GM12878 (cell line): ENCODE data around the gene ERN2. TPM values are rescaled to one million over a fixed set of nuclear protein-coding genes. Genes with fewer than 3 reads are reported as not detected.

Experiments used
- ATAC-seq: fragments of 200-7000 bp; cut with Tn5 transposase; 3 replicates; pipeline ENCODE4 v1.9.1; 2020; ENCODE audit warnings: mild to moderate bottlenecking, moderate library complexity
- BruUV-seq: library from RNA; stranded (reverse); fragments of 400-500 nt; replicated peaks from 2 replicates; lab custom pipeline; 2021; lab: Mats Ljungman, UMichigan
- CTCF ChIA-PET: fragments of 300-600 bp; sonication (Branson Sonifier 250); formaldehyde crosslinking; extraction: SDS; loops from one replicate; lab custom pipeline; 2021; ENCODE audit warnings: inconsistent platforms; lab: Yijun Ruan, JAX
- POLR2A ChIA-PET: fragments of 350-600 bp; formaldehyde crosslinking; extraction: SDS; loops from one replicate; lab custom pipeline; 2021; ENCODE audit warnings: inconsistent platforms; lab: Charles Lee
- RAD21 ChIA-PET: fragments of 300-600 bp; sonication (Branson Sonifier 250); formaldehyde crosslinking; loops from one replicate; lab custom pipeline; 2023; ENCODE audit warnings: antibody characterized with exemption; ENCODE audit not compliant: unreplicated experiment; lab: Charles Lee
- SMC1A ChIA-PET: fragments of 300-600 bp; sonication (Branson Sonifier 250); formaldehyde crosslinking; loops from one replicate; lab custom pipeline; 2023; ENCODE audit not compliant: unreplicated experiment, uncharacterized antibody; lab: Charles Lee
- DNase-seq: peaks from one replicate; pipeline ENCODE4 v3.0.0-alpha.2; 2011; ENCODE audit warnings: low read depth, low spot score
- FAIRE-seq: peaks from 3 replicates; lab custom pipeline; 2011; peaks lifted over from hg19 to GRCh38; lab: Jason Lieb, UNC
- H2AFZ ChIP-seq: 2 replicates; pipeline ENCODE4 v1.6.0; 2011; ENCODE audit warnings: low read depth, low read length, control low read depth; ENCODE audit not compliant: control insufficient read depth
- H3K27ac ChIP-seq: 2 replicates; pipeline ENCODE4 v1.5.1; 2011; ENCODE audit warnings: control low read depth; ENCODE audit not compliant: control insufficient read depth, insufficient read depth
- H3K27me3 ChIP-seq, 2 experiments: replicated peaks in 1 of 2; 2 replicates each; pipeline versions ENCODE4 v1.6.0 to v1.6.1; 2011; ENCODE audit warnings: low read length in 1 of 2; ENCODE audit not compliant: control insufficient read depth in 2 of 2, insufficient read depth in 2 of 2
- H3K36me3 ChIP-seq, 2 experiments: 2 replicates each; pipeline ENCODE4 v1.5.1; 2011; ENCODE audit warnings: low read length in 1 of 2; ENCODE audit not compliant: control insufficient read depth in 2 of 2, insufficient read depth in 2 of 2
- H3K4me1 ChIP-seq: 2 replicates; pipeline ENCODE4 v1.6.1; 2011; ENCODE audit warnings: mild to moderate bottlenecking, low read length, moderate library complexity, mixed read lengths; ENCODE audit not compliant: control insufficient read depth, insufficient read depth
- H3K4me2 ChIP-seq: 2 replicates; pipeline ENCODE4 v1.6.0; 2011; ENCODE audit warnings: control low read depth; ENCODE audit not compliant: control insufficient read depth, insufficient read depth
- H3K4me3 ChIP-seq: fragments of 200-600 bp; sonication (generic); 2 replicates; pipeline ENCODE4 v1.5.1; 2016
- H3K79me2 ChIP-seq: 2 replicates; pipeline ENCODE4 v1.6.0; 2011; ENCODE audit warnings: low read length; ENCODE audit not compliant: control insufficient read depth, insufficient read depth
- H3K9ac ChIP-seq: 2 replicates; pipeline ENCODE4 v1.8.0; 2011; ENCODE audit warnings: low read length, control low read depth, mixed read lengths; ENCODE audit not compliant: control insufficient read depth, insufficient read depth
- H3K9me3 ChIP-seq: replicated peaks from 3 replicates; pipeline ENCODE4 v1.5.1; 2011; ENCODE audit warnings: mild to moderate bottlenecking, low read length; ENCODE audit not compliant: control insufficient read depth, insufficient read depth
- H4K20me1 ChIP-seq: 2 replicates; pipeline ENCODE4 v1.6.0; 2011; ENCODE audit not compliant: control insufficient read depth, insufficient read depth
- BMI1 ChIP-seq: fragments of 450-650 bp; IDR thresholded peaks from 2 replicates; pipeline ENCODE4 v1.6.1; 2016; ENCODE audit warnings: mild to moderate bottlenecking, moderate library complexity, borderline replicate concordance
- CBFB ChIP-seq: IDR thresholded peaks from 2 replicates; pipeline ENCODE4 v1.6.1; 2016; ENCODE audit warnings: antibody characterized with exemption, low read depth
- CEBPB ChIP-seq, 2 experiments: fragments of 150-350 bp in 1 of 2; IDR thresholded peaks; 2 replicates each; pipeline ENCODE4 v1.6.1; 2012 to 2014; ENCODE audit warnings: low read depth in 2 of 2, low read length in 2 of 2, borderline replicate concordance in 1 of 2, inconsistent platforms in 1 of 2
- POU2F2 ChIP-seq: IDR thresholded peaks from 3 replicates; pipeline ENCODE4 v1.6.1; 2011; ENCODE audit warnings: low read depth, mild to moderate bottlenecking, low read length, borderline replicate concordance
- SKIL ChIP-seq: fragments of 450-650 bp; IDR thresholded peaks from 2 replicates; pipeline ENCODE4 v1.6.1; 2017; ENCODE audit warnings: mild to moderate bottlenecking, low read depth, inconsistent platforms; ENCODE audit not compliant: poor library complexity, severe bottlenecking
- WGBS: methylation state at CpG from one replicate; pipeline ENCODE4 v1.1.6; 2016; ENCODE audit warnings: low lambda C conversion rate; ENCODE audit not compliant: insufficient replicate concordance, insufficient coverage; ENCODE audit errors: missing lambda C conversion rate; 5-methylcytosine and 5-hydroxymethylcytosine counted together
- in situ Hi-C: fragments of 300-500 bp; cut with MboI; formaldehyde crosslinking; loops from 9 replicates; pipeline ENCODE4 v1.14.3; 2018; ENCODE audit warnings: mixed read lengths
- intact Hi-C: fragments of 100-400 bp; cut with micrococcal nuclease; formaldehyde crosslinking; loops from one replicate; pipeline ENCODE4 v1.14.2; 2022; ENCODE audit not compliant: unreplicated experiment
- polyA plus RNA-seq, 11 experiments: library from polyadenylated mRNA; depleted of rRNA in 4 of 11; unstranded in 6 of 11; stranded (reverse) in 5 of 11; fragments of >200 nt; fragmentation: Nextera tagmentation in 4 of 11; fragmentation: Illumina TruSeq in 1 of 11; extraction: Ambion mirVana in 4 of 11; extraction: Trizol in 1 of 11; gene quantifications; 1 replicate in 1 of 11; 2 replicates in 10 of 11; pipeline versions ENCODE4 v1.2.1 to v1.2.3, GENCODE V29; 2011 to 2016; ENCODE audit warnings: inconsistent platforms in 2 of 11, missing spikeins in 2 of 11, low read depth in 1 of 11
- total RNA-seq, 4 experiments: library from RNA; depleted of rRNA in 3 of 4; stranded (reverse); fragments of >200 nt in 3 of 4; fragmentation: Illumina TruSeq in 1 of 4; extraction: Trizol in 1 of 4; gene quantifications; 2 replicates each; pipeline versions ENCODE4 v1.2.1 to v1.2.3, GENCODE V29; 2013 to 2021

ERN2 gene
- total and polyA plus RNA-seq, 10 of the 15 experiments (the other 5 are each of a cell fraction or from before 2014, with no cell fraction given) = 0.06 to 0.95 (median 0.36) TPM; not detected in 5

- FAIRE-seq (no peak), DNase-seq (no peak), ATAC-seq (no peak)
- H3K4me1 ChIP-seq = peaks cover 4% of the 10 kb centered on the region; the same call in 1 of the 2 replicates
- no peak overlapping the region for H3K4me3 ChIP-seq
- H2AFZ ChIP-seq = no peak overlapping the region
- no peaks in the 10 kb centered on the region for H3K27me3 ChIP-seq
- in situ Hi-C loops = loop anchor here (10.0 kb wide), 1 partner anchor 525 kb away; the partner anchor contains the start of gene CACNG3
- H3K9ac ChIP-seq = no peak overlapping the region
- ChIA-PET CTCF (interaction anchor here (0.6 to 1.9 kb wide), 5 partner anchors 52 to 526 kb away, joined by 3 to 6 read pairs (median 3); partner anchors contain the start of gene CACNG3), POLR2A (no interaction called here), RAD21 (no interaction called here), SMC1A (interaction anchor here (1.0 kb wide), 1 partner anchor 280 kb away, joined by 3 read pairs; no protein-coding TSS in a partner anchor)
- H4K20me1 ChIP-seq = no peaks in the 10 kb centered on the region
- no peak for TF ChIP-seq SKIL
- no peak for TF ChIP-seq BMI1
- TF ChIP-seq POU2F2 = no peak
- TF ChIP-seq CEBPB (IDR thresholded peaks at IDR 0.05; ENCODE audit: borderline replicate concordance in 1 of 2, low read depth in 2 of 2, low read length in 2 of 2) = no peak
- TF ChIP-seq CBFB = no peak
- BruUV-seq = no TSS peak
- WGBS = 47% methylated on average over 12 of the region's 12 CpGs
- H3K79me2 ChIP-seq = no peaks in the 10 kb centered on the region
- no peak overlapping the region for H3K27ac ChIP-seq
- H3K36me3 ChIP-seq = no peaks in the 10 kb centered on the region
- H3K4me2 ChIP-seq = no peak overlapping the region
- intact Hi-C loops = loop anchor here (5.0 kb wide), 1 partner anchor 172 kb away; the partner anchor contains the start of genes EARS2 and UBFD1
- H3K9me3 ChIP-seq = no peaks in the 10 kb centered on the region
These were observed 16.7 kb upstream of the ERN2 start for GRCh38 chr16:23729503-23730424.
